Measurements from ENCODE around the gene MGST2.

Gene MGST2

GRCh38 chr4:139732991-139733570 lies 67.5 kb downstream of the MGST2 start:
- Histone ChIP-seq H4K20me1 (ENCODE audit: insufficient read depth, low read length, poor library complexity, severe bottlenecking) (no peaks in the 10 kb centered on the region), H3K9ac (ENCODE audit: low read depth, low read length, poor library complexity, severe bottlenecking) (no peak overlapping the region), H3K4me2 (ENCODE audit: low read depth, low read length, poor library complexity, severe bottlenecking) (no peak overlapping the region), H3K9me3 (ENCODE audit: insufficient read depth, low read depth, low read length) (no peaks in the 10 kb centered on the region), H3F3A (ENCODE audit: low read depth) (no peaks in the 10 kb centered on the region), H3K79me2 (ENCODE audit: insufficient read depth, low read length) (no peaks in the 10 kb centered on the region), H3K4me3 (ENCODE audit: low read length, poor library complexity, severe bottlenecking) (no peak overlapping the region), H3K4me1 (ENCODE audit: insufficient read depth, low read length, poor library complexity, severe bottlenecking) (no peaks in the 10 kb centered on the region), H3K9me2 (replicated peaks; ENCODE audit: low read depth, low read length) (no peaks in the 10 kb centered on the region), H3K36me3 (ENCODE audit: insufficient read depth, low read length) (peaks cover 18% of the 10 kb centered on the region; the same call in 1 of the 2 replicates), H3K27me3 (ENCODE audit: insufficient read depth, low read length, poor library complexity, severe bottlenecking) (no peaks in the 10 kb centered on the region), H2AFZ (ENCODE audit: low read length) (no peak overlapping the region)
- TF ChIP-seq EZH2phosphoT487 (IDR thresholded peaks at IDR 0.05; ENCODE audit: borderline replicate concordance) (no peak), CTCF (conservative IDR thresholded peaks at IDR 0.05; ENCODE audit: low read length) (no peak)

- H3K9me2 ChIP-seq (replicated peaks; ENCODE audit: low read depth, low read length), result no peaks in the 10 kb centered on the region
- H4K20me1 ChIP-seq (ENCODE audit: insufficient read depth, low read length, poor library complexity, severe bottlenecking), result no peaks in the 10 kb centered on the region
- H3K9ac ChIP-seq (ENCODE audit: low read depth, low read length, poor library complexity, severe bottlenecking), result no peak overlapping the region
- no peak overlapping the region for H3K4me3 ChIP-seq (ENCODE audit: low read length, poor library complexity, severe bottlenecking)
- no peak overlapping the region for H2AFZ ChIP-seq (ENCODE audit: low read length)
- no peaks in the 10 kb centered on the region for H3K27me3 ChIP-seq (ENCODE audit: insufficient read depth, low read length, poor library complexity, severe bottlenecking)
- H3K4me1 ChIP-seq (ENCODE audit: insufficient read depth, low read length, poor library complexity, severe bottlenecking), result peaks cover 7% of the 10 kb centered on the region
- H3K36me3 ChIP-seq (ENCODE audit: insufficient read depth, low read length), result peaks cover 7% of the 10 kb centered on the region; the same call in 1 of the 2 replicates
- H3F3A ChIP-seq (ENCODE audit: low read depth), result no peaks in the 10 kb centered on the region
- H3K4me2 ChIP-seq (ENCODE audit: low read depth, low read length, poor library complexity, severe bottlenecking), result no peak overlapping the region
- no peaks in the 10 kb centered on the region for H3K9me3 ChIP-seq (ENCODE audit: insufficient read depth, low read depth, low read length)
- TF ChIP-seq EZH2phosphoT487 (IDR thresholded peaks at IDR 0.05; ENCODE audit: borderline replicate concordance) (no peak), CTCF (conservative IDR thresholded peaks at IDR 0.05; ENCODE audit: low read length) (no peak)
- H3K79me2 ChIP-seq (ENCODE audit: insufficient read depth, low read length), result no peaks in the 10 kb centered on the region
These were observed 68.7 kb downstream of the MGST2 start for GRCh38 chr4:139734201-139734874.

GRCh38 chr4:139734875-139735380 lies 69.3 kb downstream of the MGST2 start:
- H3K9me3 ChIP-seq (ENCODE audit: insufficient read depth, low read depth, low read length), result no peaks in the 10 kb centered on the region
- no peaks in the 10 kb centered on the region for H3K27me3 ChIP-seq (ENCODE audit: insufficient read depth, low read length, poor library complexity, severe bottlenecking)
- no peaks in the 10 kb centered on the region for H3F3A ChIP-seq (ENCODE audit: low read depth)
- no peak overlapping the region for H2AFZ ChIP-seq (ENCODE audit: low read length)
- H3K4me3 ChIP-seq (ENCODE audit: low read length, poor library complexity, severe bottlenecking), result no peak overlapping the region
- peaks cover 9% of the 10 kb centered on the region for H3K4me1 ChIP-seq (ENCODE audit: insufficient read depth, low read length, poor library complexity, severe bottlenecking)
- H3K9me2 ChIP-seq (replicated peaks; ENCODE audit: low read depth, low read length), result no peaks in the 10 kb centered on the region
- H3K9ac ChIP-seq (ENCODE audit: low read depth, low read length, poor library complexity, severe bottlenecking), result no peak overlapping the region
- H4K20me1 ChIP-seq (ENCODE audit: insufficient read depth, low read length, poor library complexity, severe bottlenecking), result no peaks in the 10 kb centered on the region
- no peaks in the 10 kb centered on the region for H3K79me2 ChIP-seq (ENCODE audit: insufficient read depth, low read length)
- no peak overlapping the region for H3K4me2 ChIP-seq (ENCODE audit: low read depth, low read length, poor library complexity, severe bottlenecking)
- TF ChIP-seq CTCF (conservative IDR thresholded peaks at IDR 0.05; ENCODE audit: low read length) (no peak; the same call in 1 of the 2 replicates), EZH2phosphoT487 (IDR thresholded peaks at IDR 0.05; ENCODE audit: borderline replicate concordance) (no peak)
- peaks cover 1% of the 10 kb centered on the region; the same call in 1 of the 2 replicates for H3K36me3 ChIP-seq (ENCODE audit: insufficient read depth, low read length)
